ENCODE measurements around the gene CKAP5. TPM values are rescaled to one million over a fixed set of nuclear protein-coding genes. Genes with fewer than 3 reads are reported as not detected.

Gene CKAP5
- total RNA-seq, 1 experiment from 2014 or later = 166 TPM

- Histone ChIP-seq H3K9ac (ENCODE audit: low read length) (no peak overlapping the region), H3K79me2 (ENCODE audit: insufficient read depth, low read length) (peaks cover 100% of the 10 kb centered on the region), H3K4me1 (ENCODE audit: control insufficient read depth in 1 of 2, insufficient read depth in 2 of 2, low read length in 2 of 2) (no peaks in the 10 kb centered on the region; a peak in 1 of 4 replicates), H4K20me1 (ENCODE audit: insufficient read depth) (peaks cover 11% of the 10 kb centered on the region; the same call in 1 of the 2 replicates), H3K27me3 (ENCODE audit: insufficient read depth, low read length) (no peaks in the 10 kb centered on the region), H3K9me2 (ENCODE audit: insufficient read depth) (no peaks in the 10 kb centered on the region), H3K27ac (ENCODE audit: low read depth, low read length) (no peak overlapping the region), H3K4me2 (ENCODE audit: low read length) (no peak overlapping the region), H3K36me3 (ENCODE audit: control insufficient read depth in 1 of 2, insufficient read depth in 2 of 2, low read length in 2 of 2) (peaks cover under 1 to 6% of the 10 kb centered on the region in 2 experiments; a peak in 2 of 4 replicates), H2AFZ (ENCODE audit: low read depth, low read length, poor library complexity, severe bottlenecking) (no peak overlapping the region), H3K4me3 (replicated peaks in 1 of 2; ENCODE audit: low read depth in 1 of 2, low read length in 2 of 2) (no peak overlapping the region), H3K9me3 (ENCODE audit: control insufficient read depth in 1 of 2, insufficient read depth in 1 of 2, low read depth in 1 of 2, low read length in 2 of 2) (no peaks in the 10 kb centered on the region)
- TF ChIP-seq ELF1 (IDR thresholded peaks at IDR 0.05; ENCODE audit: borderline replicate concordance, low read depth) (no peak), EZH2phosphoT487 (IDR thresholded peaks at IDR 0.05; ENCODE audit: borderline replicate concordance) (no peak), ATF3 (IDR thresholded peaks at IDR 0.05) (no peak), TCF7L2 (IDR thresholded peaks at IDR 0.05; ENCODE audit: borderline replicate concordance, extremely low read depth, insufficient read depth, insufficient read length) (no peak), ZBTB33 (IDR thresholded peaks at IDR 0.05; ENCODE audit: extremely low read depth, insufficient replicate concordance, low read length) (no peak), EGR1 (IDR thresholded peaks at IDR 0.05; ENCODE audit: low read depth) (no peak), SIN3A (IDR thresholded peaks at IDR 0.05; ENCODE audit: low read depth) (no peak), CBX3 (IDR thresholded peaks at IDR 0.05; ENCODE audit: low read depth) (no peak), EZH2 (IDR thresholded peaks at IDR 0.05) (no peak), CEBPB (IDR thresholded peaks at IDR 0.05; ENCODE audit: low read depth) (no peak), RAD21 (IDR thresholded peaks at IDR 0.05; ENCODE audit: low read depth) (no peak), YY1 (IDR thresholded peaks at IDR 0.05; ENCODE audit: extremely low read depth, insufficient replicate concordance, low read depth, low read length) (no peak), JUND (IDR thresholded peaks at IDR 0.05) (no peak), SRF (IDR thresholded peaks at IDR 0.05; ENCODE audit: low read depth) (no peak), CTCF (IDR thresholded peaks at IDR 0.05 in 2 of 3, conservative IDR thresholded peaks at IDR 0.05 in 1 of 3; ENCODE audit: borderline replicate concordance in 1 of 3, insufficient read depth in 1 of 3, low read depth in 2 of 3, low read length in 2 of 3) (no peak), POLR2AphosphoS5 (IDR thresholded peaks at IDR 0.05; ENCODE audit: low read depth, low read length) (no peak), SP1 (IDR thresholded peaks at IDR 0.05; ENCODE audit: low read depth) (no peak)
- intact Hi-C loops (cut with micrococcal nuclease) = no loop called here
- ATAC-seq (no peak), DNase-seq (ENCODE audit: low read depth, low spot score) (no peak)
- ChIA-PET POLR2A (no interaction called here), RAD21 (ENCODE audit: low non-redundant PET in 1 of 2, low total read pairs in 2 of 2, uncharacterized antibody in 2 of 2, unreplicated experiment in 2 of 2) (no interaction called here), CTCF (no interaction called here)
- BruUV-seq (replicated peaks) = no TSS peak
Measured at GRCh38 chr11:46838501-46838900, 7.6 kb downstream of the CKAP5 start.
